GM19395 (cell line): ENCODE measurements around the gene ZAR1L.

Source experiments
- ATAC-seq: cut with Tn5 transposase; IDR thresholded peaks from one replicate; pipeline ENCODE4 v1.9.1; 2021; ENCODE audit warnings: mild to moderate bottlenecking, moderate library complexity; ENCODE audit not compliant: unreplicated experiment

ZAR1L gene

DNA sequence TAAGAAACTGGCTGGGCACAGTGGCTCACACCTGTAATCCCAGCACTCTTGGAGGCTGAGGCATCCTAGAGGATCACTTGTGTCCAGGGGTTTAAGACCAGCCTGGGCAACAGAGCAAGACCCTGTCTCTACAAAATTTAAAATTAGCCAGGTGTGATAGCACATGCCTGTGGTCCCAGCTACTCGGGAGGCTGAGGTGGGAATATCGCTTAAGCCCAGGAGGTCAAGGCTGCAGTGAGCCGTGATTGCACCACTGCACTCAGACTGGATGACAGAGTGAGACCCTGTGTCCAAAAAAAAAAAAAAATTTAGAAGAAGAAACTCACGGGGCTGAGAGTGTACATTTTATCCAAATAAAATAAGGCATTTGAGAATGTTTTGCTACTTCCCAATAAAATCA is 58.9 kb downstream of the ZAR1L start:
- no peak for ATAC-seq

GRCh38 chr13:32255724-32256109 is 59.4 kb downstream of the ZAR1L start:
- no peak for ATAC-seq

- no peak for ATAC-seq
Observed at GRCh38 chr13:32254916-32255723, 60.0 kb downstream of the ZAR1L start.

- no peak for ATAC-seq
Observed at GRCh38 chr13:32254416-32254815, 60.7 kb downstream of the ZAR1L start.

GRCh38 chr13:32253911-32254399 is 61.2 kb downstream of the ZAR1L start:
- ATAC-seq, result no peak
